ENCODE data around the gene EVA1C.

DNA sequence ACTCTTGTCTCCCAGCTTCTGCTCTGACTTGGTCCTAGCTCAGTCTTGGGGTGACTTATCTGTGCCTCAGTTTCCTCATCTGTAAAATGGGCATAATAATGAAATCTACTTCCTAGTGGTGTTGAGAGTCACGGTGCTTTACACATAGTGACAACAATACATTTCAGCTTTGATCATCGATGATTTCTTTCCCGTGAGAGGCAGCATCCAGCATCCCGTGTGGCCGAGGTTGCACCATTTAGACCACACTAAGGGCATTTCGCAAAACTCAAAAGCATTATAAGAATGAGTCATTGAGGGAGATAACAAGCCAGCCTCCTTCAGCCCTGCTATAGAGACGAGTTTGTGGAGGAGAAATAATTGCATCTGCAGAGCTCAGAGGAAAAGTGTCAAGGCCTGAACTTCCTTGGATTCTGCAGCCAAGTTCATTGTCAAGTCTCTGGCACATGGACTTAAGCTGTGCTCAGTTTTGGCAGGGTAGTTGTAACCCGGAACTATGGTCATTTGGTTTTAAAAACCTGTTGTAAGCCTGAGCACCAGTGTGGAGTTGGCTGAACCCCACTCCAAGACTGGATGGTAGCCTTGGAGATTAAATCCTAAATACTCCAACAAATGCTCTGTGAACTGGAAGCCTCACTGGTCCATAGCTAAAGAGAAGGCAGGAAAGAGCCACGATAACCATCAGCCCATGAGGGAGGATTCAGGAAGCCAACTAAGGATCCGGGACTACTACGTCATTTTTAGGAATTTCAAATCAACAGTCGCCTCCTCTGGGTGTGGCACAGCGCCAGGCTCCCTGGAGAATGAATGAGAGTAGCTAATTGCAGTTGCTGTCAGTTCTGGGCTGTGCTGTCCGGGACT lies 108.6 kb downstream of the EVA1C start:
- TF ChIP-seq CTCF (conservative IDR thresholded peaks at IDR 0.05 in 1 of 2, IDR thresholded peaks at IDR 0.05 in 1 of 2; ENCODE audit: low read depth in 1 of 2, low read length in 2 of 2) (no peak), EZH2 (IDR thresholded peaks at IDR 0.05; ENCODE audit: low read length, missing control alignments) (no peak)
